ENCODE measurements around the gene SEC63.
"Not testable (repeated sequence)": the region's sequence is repeated elsewhere in the genome, so short reads cannot be mapped to it uniquely, and the experiment has no call there.

Gene SEC63

DNA sequence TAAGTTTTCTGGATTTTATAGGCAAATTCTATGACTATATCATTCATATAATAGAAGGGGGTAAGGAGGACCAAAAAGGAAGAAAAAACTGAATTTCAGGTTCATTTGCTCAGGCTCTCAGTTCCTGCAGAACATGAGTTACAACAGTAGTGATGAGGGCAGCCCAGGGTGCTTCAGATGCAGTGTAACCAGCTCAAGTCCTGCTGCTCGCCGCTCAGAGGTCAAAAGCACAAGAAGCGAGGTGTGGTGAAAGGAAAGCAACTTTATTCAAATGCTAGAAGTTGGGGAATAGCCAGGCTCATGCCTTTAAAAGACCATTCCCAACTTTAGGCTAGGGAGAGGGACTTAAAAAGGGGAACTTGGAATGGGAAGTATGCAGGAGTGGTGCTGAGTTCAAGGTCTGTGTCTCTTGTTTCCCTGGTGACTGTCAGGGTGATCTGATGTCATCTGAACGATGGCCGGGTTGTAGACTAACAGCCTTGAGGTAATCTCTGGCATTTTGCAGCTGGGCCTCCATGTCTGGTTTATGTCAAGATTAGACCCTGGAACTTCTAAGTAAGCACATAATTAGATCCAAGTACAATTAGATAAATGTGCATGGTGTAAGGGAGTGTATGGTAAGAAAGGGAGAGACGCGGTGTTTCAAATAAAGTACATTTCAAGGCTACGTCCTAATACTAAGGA is 14.5 kb upstream of the SEC63 start:
- DNase-seq: no peak

- no peak for DNase-seq
Observed at GRCh38 chr6:107971181-107971580, 13.2 kb upstream of the SEC63 start.

- no peak for DNase-seq
Observed at GRCh38 chr6:107970255-107970654, 12.2 kb upstream of the SEC63 start.

DNA sequence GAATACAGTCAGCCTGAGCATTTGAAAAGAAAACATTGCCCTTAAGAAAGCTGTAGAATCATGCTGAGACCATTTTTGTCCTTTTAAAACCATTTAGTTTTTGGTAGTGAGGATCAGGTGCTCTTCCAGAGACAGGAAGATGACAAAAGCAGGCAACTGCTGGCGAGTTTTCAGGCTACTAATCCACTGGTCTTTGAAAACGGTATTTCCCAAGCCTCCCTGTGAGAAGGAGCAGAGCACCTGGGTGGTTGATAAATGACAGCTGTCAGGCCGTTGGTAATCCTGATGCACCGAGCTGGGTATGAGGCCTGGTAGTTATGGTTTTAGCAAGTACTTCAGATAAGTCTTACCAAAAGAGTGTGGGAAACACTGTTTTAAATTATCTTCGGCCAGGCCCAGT is 10.1 kb upstream of the SEC63 start:
- no peak for DNase-seq

DNA sequence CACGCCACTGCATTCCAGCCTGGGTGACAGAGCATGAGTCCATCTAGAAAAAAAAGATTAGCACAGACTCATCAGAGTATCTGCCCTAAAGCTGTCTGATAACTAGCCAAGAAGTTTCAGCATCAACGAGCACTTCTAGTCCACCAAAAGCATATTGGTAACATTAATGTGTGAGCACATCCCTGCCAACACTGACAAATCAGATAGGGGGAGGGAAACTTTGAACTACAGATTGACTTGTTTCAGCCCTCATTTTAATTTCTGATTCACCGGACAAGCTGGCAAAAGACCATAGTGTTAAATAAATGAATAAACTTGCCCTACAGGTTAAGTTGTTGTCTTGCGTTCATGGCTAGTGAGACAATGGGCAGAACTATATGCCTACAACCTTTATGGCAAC is 7.7 kb upstream of the SEC63 start:
- no peak for DNase-seq

DNA sequence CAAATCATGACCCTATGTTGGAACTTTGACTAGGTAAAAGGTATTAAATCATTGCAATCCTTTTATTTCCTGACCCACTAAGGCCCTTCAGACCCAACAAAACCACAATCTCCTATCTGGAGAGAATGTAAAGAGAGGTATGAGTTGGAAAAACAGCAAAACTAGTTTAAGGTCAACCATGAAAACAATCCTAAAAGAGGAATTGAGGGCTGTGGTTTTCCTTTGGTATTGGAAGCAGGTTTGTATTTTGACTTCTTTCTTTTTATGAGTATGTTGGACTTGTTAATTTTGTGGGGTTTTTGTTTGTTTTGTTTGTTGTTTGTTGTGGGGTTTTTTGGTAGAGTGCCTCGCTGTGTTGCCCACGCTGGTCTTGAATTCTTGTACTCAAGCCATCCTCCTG is 4.7 kb upstream of the SEC63 start:
- DNase-seq: no peak

- DNase-seq: peak; percentile 17
Observed at GRCh38 chr6:107959392-107959791, 1.4 kb upstream of the SEC63 start.

DNA sequence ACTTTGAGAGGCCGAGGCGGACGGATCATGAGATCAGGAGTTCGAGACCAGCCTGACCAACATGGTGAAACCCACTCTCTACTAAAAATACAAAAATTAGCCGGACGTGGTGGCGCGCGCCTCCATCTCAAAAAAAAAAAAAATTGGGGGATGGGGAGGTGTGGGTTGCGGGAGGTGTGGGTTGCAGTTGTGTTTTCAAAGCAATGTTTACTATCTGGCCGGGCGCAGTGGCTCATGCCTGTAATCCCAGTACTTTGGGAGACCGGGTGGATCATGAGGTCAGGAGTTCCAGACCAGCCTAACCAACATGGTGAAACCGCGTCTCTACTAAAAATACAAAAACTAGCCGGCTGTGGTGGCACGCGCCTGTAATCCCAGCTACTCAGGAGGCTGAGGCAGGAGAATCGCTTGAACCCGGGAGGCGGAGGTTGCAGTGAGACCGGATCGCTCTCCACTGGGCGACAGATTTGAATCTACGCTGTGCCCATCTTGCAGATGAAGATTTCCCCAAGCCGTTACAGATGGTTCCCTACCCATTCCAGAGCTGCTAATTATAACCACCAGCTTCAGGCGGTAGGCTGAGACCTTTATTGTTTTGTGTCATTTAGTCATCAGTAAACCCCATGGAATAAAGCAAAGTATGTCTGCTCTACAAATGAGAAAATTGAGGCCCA is 818 bp upstream of the SEC63 start:
- DNase-seq: not testable (repeated sequence)

DNA sequence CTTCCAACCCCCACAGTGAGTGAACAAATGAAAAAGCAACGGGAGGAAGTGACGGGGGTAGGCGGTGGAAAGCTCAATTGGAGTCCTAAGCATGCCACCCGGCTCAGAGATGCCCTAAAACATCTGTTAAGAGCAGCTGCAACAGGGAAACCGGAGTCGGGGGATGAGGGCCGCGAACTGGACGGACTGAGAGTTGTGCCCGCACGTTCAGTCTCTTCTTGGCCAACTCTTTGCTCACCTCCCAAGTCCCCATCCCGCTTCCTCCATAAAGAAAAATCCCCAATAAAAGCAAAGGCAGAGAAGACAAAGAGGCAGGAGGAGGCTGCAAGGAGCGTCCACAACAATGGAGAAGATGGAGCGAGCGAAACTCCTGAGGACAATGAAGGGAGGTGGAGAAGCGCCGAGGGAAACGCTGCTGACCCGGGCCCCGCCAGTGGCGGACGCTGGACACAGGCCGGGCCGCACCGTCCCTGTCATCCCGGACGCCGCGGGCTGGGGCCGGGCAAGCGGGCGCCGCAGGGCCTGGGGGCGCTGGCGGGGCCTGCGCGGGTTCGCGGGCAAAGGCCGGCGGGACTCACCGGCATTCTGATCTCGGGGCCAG is 600 bp downstream of the SEC63 start:
- DNase-seq: peak; percentile 76

- no peak for DNase-seq
Observed at GRCh38 chr6:107956586-107957307, 1.3 kb downstream of the SEC63 start.

DNA sequence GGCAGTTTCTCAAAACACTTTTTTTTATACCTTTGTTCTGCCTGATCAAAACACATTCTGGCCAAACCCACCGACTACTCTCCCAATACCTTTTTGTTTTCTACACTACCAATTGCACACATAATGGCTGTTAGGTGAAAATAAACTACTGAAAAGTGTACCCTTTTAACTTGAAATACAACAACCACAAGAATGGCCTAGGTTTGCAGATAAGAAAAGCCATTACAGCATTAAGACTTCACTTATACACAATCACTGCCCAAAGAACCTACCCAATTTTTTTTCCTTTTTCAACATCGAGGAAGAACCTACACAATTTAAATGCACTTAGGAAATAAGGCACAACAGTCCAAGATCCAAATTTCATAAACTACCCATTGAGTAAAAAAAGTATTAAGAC is 1.8 kb downstream of the SEC63 start:
- no peak for DNase-seq

GRCh38 chr6:107953858-107954414 is 4.1 kb downstream of the SEC63 start:
- not testable (repeated sequence) for DNase-seq

- DNase-seq: no peak
Observed at GRCh38 chr6:107943626-107944439, 14.2 kb downstream of the SEC63 start.

DNA sequence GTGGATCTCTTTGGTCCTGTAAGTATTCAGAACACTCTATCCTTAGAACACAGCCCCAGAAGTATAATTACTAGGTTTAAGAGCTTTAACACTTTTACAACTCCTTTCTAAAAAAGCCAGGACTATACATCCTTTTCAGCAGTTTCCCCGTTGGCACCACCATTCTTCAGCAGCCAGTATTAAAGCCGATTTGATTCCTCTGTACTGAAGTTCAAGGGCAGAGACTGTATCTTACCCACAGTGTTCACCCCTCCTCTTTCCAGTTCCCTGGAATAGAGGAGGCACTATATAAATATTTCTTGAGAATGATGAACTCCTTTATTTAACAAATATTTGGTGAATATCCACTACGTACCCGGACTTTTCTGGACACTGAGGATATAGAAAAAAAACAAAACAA is 15.9 kb downstream of the SEC63 start:
- DNase-seq: no peak

GRCh38 chr6:107941627-107942026 is 16.4 kb downstream of the SEC63 start:
- DNase-seq: no peak

DNA sequence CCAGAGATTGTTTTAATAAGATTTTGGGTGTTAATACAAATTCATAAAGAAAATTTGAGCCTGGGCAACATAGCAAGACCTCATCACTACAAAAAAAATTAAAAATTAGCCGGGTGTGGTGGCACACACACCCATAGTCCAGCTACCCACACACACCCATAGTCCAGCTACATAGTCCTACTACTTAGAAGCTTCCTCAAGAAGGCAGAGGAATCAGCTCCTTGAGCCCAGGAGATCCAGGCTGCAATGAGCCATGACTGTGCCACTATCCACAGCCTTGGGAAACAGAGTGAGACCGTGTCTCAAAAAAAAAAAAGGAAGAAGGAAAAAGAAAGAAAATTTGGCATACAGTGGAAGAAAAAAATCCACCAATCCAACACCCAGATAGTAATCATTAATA is 16.8 kb downstream of the SEC63 start:
- DNase-seq: no peak

DNA sequence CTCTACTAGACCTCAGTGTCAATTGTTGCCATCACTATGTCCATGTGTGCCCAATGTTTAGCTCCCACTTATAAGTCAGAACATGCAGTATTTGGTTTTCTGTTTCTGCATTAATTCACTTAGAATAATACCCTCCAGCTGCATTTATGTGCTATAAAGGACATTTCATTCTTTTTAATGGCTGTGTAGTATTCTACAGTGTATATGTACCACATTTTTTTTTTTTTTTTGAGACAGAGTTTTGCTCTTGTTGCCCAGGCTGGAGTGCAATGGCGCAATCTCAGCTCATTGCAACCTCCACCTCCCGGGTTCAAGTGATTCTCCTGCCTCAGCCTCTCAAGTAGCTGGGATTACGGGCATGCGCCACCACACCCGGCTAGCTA is 21.1 kb downstream of the SEC63 start:
- DNase-seq: not testable (repeated sequence)

DNA sequence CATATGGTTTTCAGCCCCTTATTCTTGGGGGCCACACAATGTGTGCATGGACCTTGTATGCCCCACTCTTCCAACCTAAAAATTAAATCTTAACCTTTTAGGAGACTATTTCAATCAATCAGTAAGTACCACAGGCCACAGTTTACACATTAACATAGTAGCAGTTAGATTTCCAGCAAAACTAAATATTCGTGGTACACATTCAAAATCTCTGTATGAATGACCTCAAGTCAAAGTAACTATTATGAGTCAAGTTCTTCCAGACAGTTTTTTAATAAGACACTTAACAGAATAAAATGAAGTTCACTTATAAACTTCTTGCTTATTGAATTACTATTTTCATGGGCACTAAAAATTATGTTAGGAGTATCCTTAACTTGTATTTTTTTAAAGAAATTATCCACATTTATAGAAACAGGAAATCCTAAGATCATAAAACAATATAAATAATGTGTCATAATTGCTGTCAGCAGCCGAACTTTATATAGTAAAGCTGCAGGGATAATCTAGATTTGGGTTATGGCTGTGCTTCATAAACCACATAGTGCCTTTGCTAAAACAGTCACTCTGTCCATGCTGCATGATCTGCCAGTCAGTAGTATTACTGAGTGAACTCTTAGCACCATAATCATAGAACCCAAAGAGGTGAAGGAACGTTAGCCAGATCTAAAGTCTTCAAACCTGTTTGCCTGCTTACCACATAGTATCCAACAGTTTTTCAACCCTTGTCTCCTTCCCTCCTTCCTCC is 21.7 kb downstream of the SEC63 start:
- DNase-seq: no peak

- not testable (repeated sequence) for DNase-seq
Observed at GRCh38 chr6:107934229-107934628, 23.8 kb downstream of the SEC63 start.

DNA sequence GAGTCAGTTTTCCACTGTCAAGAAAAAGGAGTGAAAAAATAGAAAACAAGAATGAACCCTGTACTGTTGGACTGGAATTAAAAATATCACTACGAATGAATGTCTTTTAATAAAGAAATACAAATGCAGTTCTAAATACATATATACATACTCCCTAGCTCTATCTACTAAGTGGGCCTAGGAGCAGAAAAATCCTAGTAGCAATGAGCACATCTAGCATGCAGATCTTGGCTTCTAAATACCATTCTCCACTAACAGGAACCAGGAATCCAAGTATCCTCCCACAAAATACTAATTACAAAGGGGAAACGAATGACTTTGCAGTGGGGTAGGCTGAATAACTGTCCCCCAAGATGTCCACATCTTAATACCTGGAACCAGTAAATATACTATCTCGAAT is 25.4 kb downstream of the SEC63 start:
- no peak for DNase-seq

- DNase-seq: no peak
Observed at GRCh38 chr6:107931894-107932293, 26.1 kb downstream of the SEC63 start.

DNA sequence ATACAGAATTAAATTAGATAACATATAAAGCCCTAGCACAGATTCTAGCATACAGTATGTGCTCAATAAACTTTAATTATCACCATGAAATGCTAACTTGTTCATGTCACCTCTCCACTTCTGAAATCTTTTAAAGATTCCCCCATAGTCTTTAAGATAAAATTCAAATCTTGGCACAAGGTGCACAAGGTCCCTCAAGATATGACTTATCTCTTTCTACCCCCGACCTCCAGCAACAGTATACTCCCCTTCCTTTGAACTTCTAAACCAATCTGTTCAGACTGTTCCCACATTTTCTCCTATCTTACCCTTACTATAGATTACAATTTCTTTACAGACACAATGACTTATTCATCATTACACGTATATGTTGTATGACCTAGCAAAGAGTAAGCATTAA is 29.0 kb downstream of the SEC63 start:
- no peak for DNase-seq

Measured in right hindlimb (tissue), 1 donor.